Caco-2 (cell line): Measurements from ENCODE around the gene AJAP1. TPM values are rescaled to one million over a fixed set of nuclear protein-coding genes. Genes with fewer than 3 reads are reported as not detected.
"Not testable (repeated sequence)": the region's sequence is repeated elsewhere in the genome, so short reads cannot be mapped to it uniquely, and the experiment has no call there.

Experiments used
- BruUV-seq: library from RNA; stranded (reverse); fragments of 400-500 nt; replicated peaks from 2 replicates; lab custom pipeline; 2021; lab: Mats Ljungman, UMichigan
- CTCF ChIA-PET: fragments of 300-600 bp; sonication (Branson Sonifier 250); formaldehyde crosslinking; loops from one replicate; lab custom pipeline; 2022; ENCODE audit warnings: antibody characterized with exemption; lab: Charles Lee
- POLR2A ChIA-PET: fragments of 300-600 bp; sonication (Branson Sonifier 250); formaldehyde crosslinking; loops from one replicate; lab custom pipeline; 2022; ENCODE audit warnings: antibody characterized with exemption; lab: Charles Lee
- DNase-seq, 2 experiments: peaks; one replicate each; pipeline versions ENCODE4 v3.0.0 to v3.0.0-alpha.2; 2020 to 2022
- H3K27me3 ChIP-seq: replicated peaks from 2 replicates; pipeline ENCODE4 v1.6.0; 2011; ENCODE audit warnings: low read length; ENCODE audit not compliant: control insufficient read depth, insufficient read depth
- H3K36me3 ChIP-seq: 2 replicates; pipeline ENCODE4 v1.5.1; 2011; ENCODE audit warnings: low read length; ENCODE audit not compliant: control insufficient read depth, insufficient read depth
- H3K4me1 ChIP-seq: fragments of 250-450 bp; sonication (Bioruptor Pico); 2 replicates; pipeline ENCODE4 v1.5.1; 2020; ENCODE audit warnings: mild to moderate bottlenecking
- H3K4me3 ChIP-seq: 2 replicates; pipeline ENCODE4 v1.5.1; 2011; ENCODE audit warnings: low read depth, mild to moderate bottlenecking, control low read depth, low read length
- H3K9me3 ChIP-seq: fragments of 250-450 bp; sonication (Bioruptor Pico); 2 replicates; pipeline ENCODE4 v1.5.1; 2020; ENCODE audit warnings: mild to moderate bottlenecking, moderate library complexity
- H3K27ac Mint-ChIP-seq: one replicate; pipeline ENCODE4 v1.8.0; 2022; ENCODE audit warnings: mixed read lengths; ENCODE audit not compliant: unreplicated experiment
- H3K27me3 Mint-ChIP-seq: one replicate; pipeline ENCODE4 v1.8.0; 2022; ENCODE audit warnings: mixed read lengths; ENCODE audit not compliant: insufficient read depth, unreplicated experiment
- H3K36me3 Mint-ChIP-seq: one replicate; pipeline ENCODE4 v1.8.0; 2022; ENCODE audit warnings: mild to moderate bottlenecking, mixed read lengths; ENCODE audit not compliant: insufficient read depth, unreplicated experiment
- H3K4me1 Mint-ChIP-seq: one replicate; pipeline ENCODE4 v1.8.0; 2022; ENCODE audit warnings: low read depth, mixed read lengths; ENCODE audit not compliant: unreplicated experiment
- H3K4me3 Mint-ChIP-seq: one replicate; pipeline ENCODE4 v1.8.0; 2022; ENCODE audit warnings: mild to moderate bottlenecking, moderate library complexity, mixed read lengths; ENCODE audit not compliant: unreplicated experiment
- H3K9me3 Mint-ChIP-seq: one replicate; pipeline ENCODE4 v1.8.0; 2022; ENCODE audit warnings: mixed read lengths; ENCODE audit not compliant: unreplicated experiment
- CTCF ChIP-seq, 2 experiments: fragments of 200-600 bp in 1 of 2; IDR thresholded peaks; 1 replicate in 1 of 2; 2 replicates in 1 of 2; pipeline versions ENCODE4 v1.5.1 to v1.8.0; 2011 to 2022; ENCODE audit warnings: antibody characterized with exemption in 1 of 2, control low read depth in 1 of 2, inconsistent platforms in 1 of 2, low read depth in 1 of 2, low read length in 1 of 2, mild to moderate bottlenecking in 1 of 2, moderate library complexity in 1 of 2; ENCODE audit not compliant: insufficient read depth in 1 of 2, severe bottlenecking in 1 of 2, unreplicated experiment in 1 of 2
- intact Hi-C: fragments of 100-400 bp; cut with micrococcal nuclease; formaldehyde crosslinking; loops from one replicate; pipeline ENCODE4 v1.10.0; 2022; ENCODE audit not compliant: unreplicated experiment
- total RNA-seq: library from RNA; stranded (reverse); gene quantifications from 2 replicates; pipeline ENCODE4 v1.2.3, GENCODE V29; 2022

AJAP1 gene
- total RNA-seq, 1 experiment from 2014 or later: not detected

DNA sequence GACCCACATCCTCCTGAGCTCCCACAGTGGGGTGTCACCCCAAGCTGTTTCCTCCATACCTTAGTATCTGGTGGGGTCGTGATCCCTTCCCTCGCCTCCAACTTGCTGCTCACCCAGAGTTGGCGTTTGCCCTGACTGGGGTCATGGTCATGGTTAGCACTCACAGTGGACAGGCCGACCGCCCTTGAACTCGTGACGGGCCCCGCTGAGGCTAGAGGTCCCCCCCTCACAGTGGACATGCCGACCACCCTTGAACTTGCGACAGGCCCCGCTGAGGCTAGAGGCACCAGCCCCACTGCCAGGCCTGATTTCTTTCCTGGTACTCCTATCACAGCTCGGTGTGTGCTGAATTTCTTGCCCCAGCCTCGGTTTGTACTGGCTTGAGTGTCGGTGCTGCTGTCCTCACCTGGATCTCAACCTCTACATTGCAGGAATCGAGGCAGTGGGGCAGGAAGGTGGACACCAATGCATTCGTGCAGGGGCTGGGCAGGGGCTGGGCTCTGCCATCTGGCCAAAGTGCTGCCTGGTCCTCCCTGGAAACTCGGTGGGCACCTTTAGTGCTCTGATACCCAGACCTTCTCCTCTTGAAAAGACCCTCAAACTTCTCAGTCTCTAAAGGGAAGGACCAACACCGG is 37.5 kb upstream of the AJAP1 start:
- Histone ChIP-seq H3K27me3 (no peaks in the 10 kb centered on the region), H3K4me3 (no peak overlapping the region), H3K4me1 (no peaks in the 10 kb centered on the region), H3K9me3 (no peaks in the 10 kb centered on the region), H3K36me3 (no peaks in the 10 kb centered on the region)
- no peaks in the 10 kb centered on the region for H3K36me3 Mint-ChIP-seq
- no peak overlapping the region for H3K27ac Mint-ChIP-seq
- H3K27me3 Mint-ChIP-seq: no peaks in the 10 kb centered on the region
- TF ChIP-seq CTCF (IDR thresholded peaks at IDR 0.05; ENCODE audit: insufficient read depth in 1 of 2, low read depth in 1 of 2, low read length in 1 of 2, severe bottlenecking in 1 of 2, unreplicated experiment in 1 of 2): no peak
- no peak overlapping the region for H3K4me3 Mint-ChIP-seq
- ChIA-PET POLR2A (no interaction called here), CTCF (no interaction called here)
- DNase-seq: no peak
- no peaks in the 10 kb centered on the region for H3K9me3 Mint-ChIP-seq
- intact Hi-C loops: no loop called here
- BruUV-seq: no TSS peak
- no peaks in the 10 kb centered on the region for H3K4me1 Mint-ChIP-seq

DNA sequence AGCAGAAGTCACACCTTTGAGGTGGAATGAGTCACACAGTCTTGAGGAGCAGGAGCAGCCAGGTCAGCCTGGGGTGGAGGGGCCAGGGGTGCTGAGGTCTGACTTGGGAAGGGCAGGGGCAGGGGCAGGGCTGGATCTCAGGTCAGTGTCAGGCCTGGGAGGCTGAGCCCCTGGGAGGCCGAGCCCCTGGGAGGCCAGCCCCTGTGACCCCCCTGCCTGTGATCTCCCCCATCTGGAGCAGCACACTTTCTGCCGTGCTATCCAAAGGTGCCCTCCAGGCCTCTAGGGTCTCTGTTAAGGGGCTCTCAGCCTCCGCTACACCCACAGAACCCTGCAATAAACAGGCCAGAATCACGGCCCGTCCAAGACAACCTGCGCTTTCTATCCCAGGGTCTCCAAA is 36.9 kb upstream of the AJAP1 start:
- no peaks in the 10 kb centered on the region for H3K36me3 Mint-ChIP-seq
- BruUV-seq: no TSS peak

DNA sequence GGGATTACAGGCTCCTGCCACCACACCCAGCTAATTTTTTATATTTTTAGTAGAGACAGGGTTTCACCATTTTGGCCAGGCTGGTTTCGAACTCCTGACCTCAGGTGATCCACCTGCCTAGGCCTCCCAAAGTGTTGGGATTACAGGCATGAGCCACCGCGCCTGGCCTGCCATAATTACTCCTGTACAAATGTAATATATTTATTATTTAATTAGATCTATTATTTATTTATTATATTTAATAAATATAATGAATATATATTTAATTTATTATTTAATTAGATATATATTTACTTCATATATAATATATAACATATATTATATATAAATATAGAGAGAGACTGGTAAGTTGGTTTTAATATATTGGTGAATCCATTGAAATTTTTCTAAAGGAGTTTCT is 35.6 kb upstream of the AJAP1 start:
- H3K9me3 ChIP-seq, CTCF ChIA-PET, H3K27me3 Mint-ChIP-seq, H3K4me1 Mint-ChIP-seq, DNase-seq, H3K9me3 Mint-ChIP-seq, intact Hi-C loops, POLR2A ChIA-PET, H3K4me3 Mint-ChIP-seq, BruUV-seq, H3K27ac Mint-ChIP-seq, H3K27me3 ChIP-seq, H3K4me3 ChIP-seq, H3K4me1 ChIP-seq, H3K36me3 ChIP-seq, H3K36me3 Mint-ChIP-seq: not testable (repeated sequence)

More for the DNA sequence above, 36.9 kb upstream of the AJAP1 start:
- Histone ChIP-seq H3K4me1 (no peaks in the 10 kb centered on the region), H3K27me3 (no peaks in the 10 kb centered on the region), H3K9me3 (no peaks in the 10 kb centered on the region), H3K4me3 (no peak overlapping the region), H3K36me3 (no peaks in the 10 kb centered on the region)
- no peaks in the 10 kb centered on the region for H3K4me1 Mint-ChIP-seq
- DNase-seq: no peak
- no peak overlapping the region for H3K27ac Mint-ChIP-seq
- H3K27me3 Mint-ChIP-seq: no peaks in the 10 kb centered on the region
- intact Hi-C loops: no loop called here
- H3K9me3 Mint-ChIP-seq: no peaks in the 10 kb centered on the region
- no peak overlapping the region for H3K4me3 Mint-ChIP-seq
- TF ChIP-seq CTCF (IDR thresholded peaks at IDR 0.05; ENCODE audit: insufficient read depth in 1 of 2, low read depth in 1 of 2, low read length in 1 of 2, severe bottlenecking in 1 of 2, unreplicated experiment in 1 of 2): no peak
- POLR2A ChIA-PET: no interaction called here
- CTCF ChIA-PET: no interaction called here
